ENCODE results near the gene PURA.
"Not testable (repeated sequence)": the region's sequence is repeated elsewhere in the genome, so short reads cannot be mapped to it uniquely, and the experiment has no call there.

PURA gene

GRCh38 chr5:140135127-140135526, 21.2 kb downstream of the PURA start:
- DNase-seq (ENCODE audit: low read depth in 3 of 3), result no peak

DNA sequence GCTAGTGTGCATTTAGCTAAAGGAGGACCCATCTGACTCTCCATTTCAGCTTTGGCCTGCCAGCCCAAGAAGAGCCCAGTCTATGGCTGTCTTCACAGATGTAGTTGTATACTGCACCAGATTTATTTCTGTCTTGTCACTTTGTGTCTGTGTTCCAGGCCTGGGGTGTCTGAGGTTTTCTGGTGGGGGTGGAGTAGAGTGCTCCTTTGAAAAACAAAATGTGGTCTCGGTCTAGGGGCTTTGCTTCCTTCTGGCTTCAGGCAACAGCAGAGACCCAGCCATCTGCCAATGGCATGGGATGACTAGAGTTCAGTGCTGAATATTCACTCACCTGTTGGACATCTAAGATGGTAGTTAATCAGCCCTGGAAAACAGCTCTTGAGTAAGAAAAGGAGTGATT, 22.7 kb downstream of the PURA start:
- no peak for DNase-seq (ENCODE audit: low read depth in 3 of 3)

DNA sequence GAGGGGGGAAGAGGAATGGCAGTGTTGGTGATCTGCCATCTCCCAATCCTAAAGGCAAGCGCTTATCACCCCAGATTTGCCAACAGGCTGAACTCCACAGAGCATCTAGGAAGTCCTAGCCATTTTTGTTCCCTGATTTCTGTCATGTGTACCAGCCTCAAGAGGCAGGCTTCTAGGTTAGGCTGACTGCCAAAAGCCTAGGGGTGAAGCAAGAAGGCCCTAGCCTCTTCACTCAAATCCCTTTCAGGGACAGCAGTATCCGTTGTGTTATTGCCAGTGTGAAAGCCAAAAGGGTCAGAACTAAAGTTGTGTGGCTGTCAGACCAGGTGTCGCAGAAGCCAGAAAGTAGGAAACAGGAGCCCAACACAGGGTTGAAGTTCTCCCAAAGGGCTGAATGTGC, 26.5 kb downstream of the PURA start:
- no peak for DNase-seq (ENCODE audit: low read depth in 3 of 3)

DNA sequence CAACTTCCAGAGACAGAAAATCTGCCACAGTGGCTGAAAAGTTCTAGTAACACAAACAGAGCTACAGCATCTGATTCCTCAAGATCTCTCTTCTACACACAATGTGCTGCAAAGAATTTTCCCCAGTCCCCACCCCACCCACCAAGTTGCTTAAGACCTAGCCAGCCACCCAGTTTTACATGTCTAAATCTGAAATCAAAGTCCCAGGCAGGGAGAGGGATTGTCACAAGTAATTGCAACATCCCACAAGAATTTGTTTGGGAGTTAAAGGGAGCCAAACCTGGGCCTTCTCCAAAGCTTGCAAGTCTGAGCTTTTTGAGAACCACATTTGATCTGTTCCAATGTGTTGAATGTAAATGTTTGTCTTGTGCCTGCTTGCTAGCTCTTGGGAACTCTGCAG, 27.3 kb downstream of the PURA start:
- no peak for DNase-seq (ENCODE audit: low read depth in 3 of 3)

GRCh38 chr5:140142246-140142645, 28.3 kb downstream of the PURA start:
- DNase-seq (ENCODE audit: low read depth in 3 of 3), result no peak

DNA sequence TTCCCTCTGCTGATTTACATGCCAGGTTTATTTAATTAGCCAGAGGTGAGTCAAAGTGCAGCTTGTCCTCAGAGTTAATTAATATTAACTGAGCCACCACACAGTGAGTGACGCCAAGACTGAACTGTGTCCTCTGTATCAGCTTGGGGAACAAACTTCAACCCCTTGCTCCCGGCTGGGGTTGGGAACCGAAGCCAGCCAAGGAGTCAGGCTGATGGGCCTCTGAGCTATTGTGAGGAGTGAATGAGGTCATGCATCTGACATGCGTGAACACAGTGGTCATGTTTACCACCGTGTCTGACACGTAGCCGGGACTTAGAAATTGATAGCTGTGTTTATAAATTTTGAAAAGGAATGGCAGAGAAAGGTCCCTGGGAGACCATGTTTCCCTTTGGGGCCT, 28.9 kb downstream of the PURA start:
- DNase-seq (ENCODE audit: low read depth in 3 of 3), result no peak

GRCh38 chr5:140143521-140144258, 29.8 kb downstream of the PURA start:
- no peak for DNase-seq (ENCODE audit: low read depth in 3 of 3)

- no peak for DNase-seq (ENCODE audit: low read depth in 3 of 3)
These were observed 31.3 kb downstream of the PURA start for GRCh38 chr5:140145256-140145655.

DNA sequence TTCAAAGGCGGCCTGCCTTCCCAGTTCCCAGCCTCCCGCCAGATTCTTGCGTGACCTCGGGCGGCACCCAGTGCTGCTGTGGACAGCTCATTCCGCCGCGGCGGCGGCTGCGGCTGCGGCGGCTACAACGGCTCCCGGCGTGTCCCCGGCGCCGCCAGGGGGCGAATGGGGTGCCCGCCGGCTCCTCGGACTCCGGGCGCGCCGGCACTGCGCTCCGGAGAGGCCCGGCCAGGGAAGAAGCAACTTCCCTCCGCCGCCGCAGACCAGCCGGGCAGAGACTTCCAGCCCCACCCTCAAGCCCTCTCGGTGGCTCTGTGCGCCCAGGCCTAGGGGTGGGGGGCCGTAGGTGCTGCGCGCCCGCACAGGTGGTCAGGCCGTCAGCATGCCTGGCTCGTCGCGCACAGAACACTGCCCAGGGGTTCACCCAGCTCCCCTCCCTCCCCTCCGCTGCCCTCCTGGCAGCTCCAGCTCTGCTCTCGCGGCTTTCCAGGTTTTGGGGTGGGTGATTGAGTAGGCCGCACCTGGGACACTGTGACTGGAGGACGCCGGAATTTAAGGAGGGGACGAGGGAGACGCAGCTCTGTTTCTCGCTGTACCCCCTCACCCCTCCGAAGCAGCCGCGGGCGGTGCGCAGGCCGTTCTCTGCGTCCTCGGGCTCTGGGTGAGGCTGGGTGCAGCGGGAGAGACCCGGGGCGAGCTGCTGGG, 32.1 kb downstream of the PURA start:
- DNase-seq (ENCODE audit: low read depth in 3 of 3), result peak in 2 of 3 experiments; percentile 12 to 53

DNA sequence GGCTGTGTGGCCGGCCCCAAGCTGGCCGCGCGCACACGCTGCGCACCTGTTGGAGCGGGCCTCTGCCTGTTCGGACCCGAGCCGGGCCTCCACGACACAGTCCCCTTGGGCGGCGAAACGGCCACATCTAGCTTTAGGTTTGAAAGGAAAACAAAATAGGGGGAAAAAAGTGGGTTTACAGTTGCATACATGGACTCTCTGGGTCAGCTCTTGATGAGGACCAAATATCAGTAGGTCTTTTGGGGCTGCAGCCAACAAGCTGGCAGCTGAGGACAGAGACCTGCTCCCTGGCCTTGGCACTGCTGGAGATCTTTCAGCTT, 32.6 kb downstream of the PURA start:
- DNase-seq (ENCODE audit: low read depth in 3 of 3), result no peak

DNA sequence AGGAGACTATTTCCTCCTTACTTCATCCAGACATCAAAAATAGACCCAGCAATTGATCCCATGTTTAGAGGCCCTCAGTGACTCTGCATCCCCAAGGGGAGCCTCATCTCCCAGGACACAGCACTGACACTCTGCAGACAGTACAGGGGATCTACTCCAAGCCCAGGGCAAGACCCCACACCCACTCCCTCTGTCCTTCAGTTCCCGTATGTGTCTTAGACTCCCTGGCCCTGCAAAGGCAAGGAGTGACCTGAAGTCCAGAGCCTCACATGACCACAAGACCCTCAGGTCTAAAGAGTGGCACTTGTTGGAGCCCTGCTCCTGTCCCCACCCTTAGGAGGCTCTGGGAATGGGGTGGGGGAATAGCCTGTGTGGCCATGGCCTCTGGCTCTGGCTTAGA, 33.6 kb downstream of the PURA start:
- DNase-seq (ENCODE audit: low read depth in 3 of 3), result no peak

DNA sequence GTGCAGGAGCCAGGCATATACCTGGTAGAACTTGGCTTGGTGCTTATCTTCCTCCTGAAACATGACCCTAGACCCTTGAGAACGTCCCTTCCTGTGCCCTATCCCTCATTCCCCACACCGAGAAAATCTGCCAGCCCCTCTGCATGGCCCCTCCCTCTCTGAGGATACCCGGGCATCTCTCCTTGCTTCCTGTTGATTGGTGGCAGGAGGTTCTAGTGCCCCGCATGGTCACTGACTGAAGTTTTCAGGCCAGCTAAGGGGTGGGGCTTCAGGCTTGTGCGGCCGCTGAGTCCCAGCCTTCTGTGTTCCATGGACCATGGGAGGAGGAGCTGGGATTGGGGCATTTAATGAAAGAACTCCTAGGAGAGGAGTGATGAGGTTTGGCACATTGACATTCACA, 34.6 kb downstream of the PURA start:
- DNase-seq (ENCODE audit: low read depth in 3 of 3), result no peak

- no peak for DNase-seq (ENCODE audit: low read depth in 3 of 3)
These were observed 36.3 kb downstream of the PURA start for GRCh38 chr5:140150201-140150600.

GRCh38 chr5:140151144-140152021, 37.5 kb downstream of the PURA start:
- DNase-seq (ENCODE audit: low read depth in 3 of 3), result no peak

- DNase-seq (ENCODE audit: low read depth in 3 of 3), result no peak
These were observed 38.4 kb downstream of the PURA start for GRCh38 chr5:140152022-140152999.

DNA sequence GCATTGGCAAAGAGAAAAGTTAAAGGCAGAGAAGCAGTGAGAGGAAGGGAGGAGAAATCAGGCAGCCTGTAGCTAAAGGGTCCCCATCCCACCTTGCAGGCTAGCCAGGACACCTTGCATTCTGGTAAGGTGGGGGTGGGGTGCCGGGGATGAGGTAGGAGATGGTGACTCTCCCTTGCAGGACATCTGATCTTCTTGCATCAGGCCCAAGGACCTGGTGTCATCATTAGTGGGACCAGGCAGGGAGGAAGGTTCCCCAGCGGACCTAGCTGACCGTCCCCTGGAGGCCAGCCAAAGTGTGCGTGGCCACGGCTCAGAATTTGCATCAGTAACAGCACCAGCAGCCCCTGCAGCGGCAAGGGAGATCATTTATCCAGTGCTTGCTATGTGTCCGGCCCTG, 39.3 kb downstream of the PURA start:
- DNase-seq (ENCODE audit: low read depth in 3 of 3), result no peak

- DNase-seq (ENCODE audit: low read depth in 3 of 3), result no peak
These were observed 40.0 kb downstream of the PURA start for GRCh38 chr5:140153905-140154304.

- not testable (repeated sequence) for DNase-seq (ENCODE audit: low read depth in 3 of 3)
These were observed 40.9 kb downstream of the PURA start for GRCh38 chr5:140154710-140155381.

DNA sequence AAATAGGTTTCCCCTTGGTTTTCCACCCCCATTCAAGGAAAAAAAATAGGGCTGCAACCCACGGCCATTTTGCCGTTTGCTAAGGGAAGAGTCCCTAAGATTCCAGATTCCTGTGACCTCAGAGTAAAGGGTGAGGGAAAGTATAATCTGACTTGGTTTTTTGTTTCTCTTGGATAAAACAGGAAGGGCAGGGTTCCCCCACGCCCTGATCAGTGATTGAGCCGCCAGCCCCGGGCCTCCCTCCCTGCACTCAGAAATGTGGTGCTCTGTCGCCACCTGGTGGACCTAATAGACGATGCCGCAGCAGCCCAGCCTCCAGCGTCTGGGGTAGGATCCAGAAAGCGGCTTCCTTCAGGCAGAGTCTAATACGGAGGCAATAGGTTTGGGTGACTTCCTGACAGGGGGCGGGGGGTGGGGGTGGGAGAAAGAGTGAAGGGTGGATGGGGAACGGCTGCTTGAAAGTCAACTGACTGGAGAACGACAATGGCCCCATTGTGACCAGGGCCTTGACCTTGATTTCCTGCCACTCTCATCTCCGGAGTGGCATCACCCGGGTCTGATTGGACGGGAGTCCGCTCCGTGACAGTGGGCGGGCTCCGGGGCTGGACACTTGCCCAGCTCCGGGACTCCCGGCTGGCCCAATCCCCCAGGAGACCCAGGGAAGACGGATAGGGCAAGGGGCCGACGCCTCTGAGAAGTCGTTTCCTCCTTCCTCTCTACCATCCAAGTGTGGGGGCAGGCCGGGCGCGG, 43.3 kb downstream of the PURA start:
- peak; percentile 76 to 85 (median 83) for DNase-seq (ENCODE audit: low read depth in 3 of 3)

Measured in stimulated activated CD4-positive, alpha-beta T cell treated with anti-CD3 and anti-CD28 coated beads, TNF-alpha, amount 100 ng/mL, for 24 hours (primary cell).